Peyer's patch (tissue), 4 donors: ENCODE results near the gene ZSWIM5.

Experiments used
- CTCF ChIP-seq, 6 experiments: fragments of 450-650 bp in 4 of 6; fragments of 200-600 bp in 2 of 6; sonication (generic) in 1 of 6; IDR thresholded peaks; one replicate each; pipeline ENCODE4 v1.5.1; 2017 to 2019; ENCODE audit warnings: antibody characterized with exemption in 6 of 6, mild to moderate bottlenecking in 3 of 6, moderate library complexity in 1 of 6
- POLR2A ChIP-seq, 2 donors: fragments of 450-650 bp; IDR thresholded peaks; one replicate each; pipeline ENCODE4 v1.5.1; 2017; ENCODE audit warnings: antibody characterized with exemption in 2 of 2, mild to moderate bottlenecking in 2 of 2, moderate library complexity in 2 of 2

GRCh38 chr1:45146833-45147232, 59.6 kb downstream of the ZSWIM5 start:
- TF ChIP-seq CTCF (IDR thresholded peaks at IDR 0.05) (no peak), POLR2A (IDR thresholded peaks at IDR 0.05) (no peak)
